HepG2 (cell line): ENCODE results near the gene ADSS2. TPM values are rescaled to one million over a fixed set of nuclear protein-coding genes. Genes with fewer than 3 reads are reported as not detected.

Source experiments
- ETV5 ChIP-seq: IDR thresholded peaks from 2 replicates; pipeline ENCODE4 v1.6.1; 2018; ENCODE audit warnings: missing biosample characterization, missing genetic modification reagents, inconsistent platforms, borderline replicate concordance
- GMEB2 ChIP-seq: IDR thresholded peaks from 2 replicates; pipeline ENCODE4 v1.6.1; 2016; ENCODE audit warnings: missing biosample characterization, missing genetic modification reagents, low read depth
- HIC2 ChIP-seq: sonication (generic); formaldehyde crosslinking; IDR thresholded peaks from 2 replicates; pipeline ENCODE4 v1.9.0; 2022; ENCODE audit warnings: low read depth, missing genetic modification reagents
- LCORL ChIP-seq, 2 experiments: fragments of 450-650 bp in 1 of 2; sonication (generic) in 1 of 2; formaldehyde crosslinking in 1 of 2; IDR thresholded peaks; 2 replicates each; pipeline versions ENCODE4 v1.5.0 to v1.6.1; 2017 to 2020; ENCODE audit warnings: antibody characterized with exemption in 1 of 2, missing genetic modification reagents in 1 of 2
- NCOA5 ChIP-seq: sonication (generic); formaldehyde crosslinking; IDR thresholded peaks from 2 replicates; pipeline ENCODE4 v1.4.0; 2020; ENCODE audit warnings: missing genetic modification reagents
- NFYB ChIP-seq: sonication (generic); formaldehyde crosslinking; IDR thresholded peaks from 2 replicates; pipeline ENCODE4 v1.4.0; 2020; ENCODE audit warnings: missing genetic modification reagents
- PITX1 ChIP-seq: sonication (generic); formaldehyde crosslinking; IDR thresholded peaks from 2 replicates; pipeline ENCODE4 v1.5.1; 2020; ENCODE audit warnings: mild to moderate bottlenecking, missing genetic modification reagents
- TFDP1 ChIP-seq: IDR thresholded peaks from 2 replicates; pipeline ENCODE4 v1.6.1; 2016; ENCODE audit warnings: missing compliant biosample characterization, missing genetic modification reagents, borderline replicate concordance
- YY1 ChIP-seq: IDR thresholded peaks from 2 replicates; pipeline ENCODE4 v1.6.1; 2011; ENCODE audit warnings: low read length, low read depth, moderate library complexity, mild to moderate bottlenecking; ENCODE audit not compliant: insufficient read depth, insufficient replicate concordance
- ZBTB33 ChIP-seq: sonication (generic); formaldehyde crosslinking; IDR thresholded peaks from 2 replicates; pipeline ENCODE4 v1.4.0; 2020; ENCODE audit warnings: missing genetic modification reagents
- ZNF275 ChIP-seq: sonication (generic); formaldehyde crosslinking; IDR thresholded peaks from 2 replicates; pipeline ENCODE4 v1.8.0; 2022; ENCODE audit warnings: missing genetic modification reagents, mild to moderate bottlenecking, inconsistent platforms, borderline replicate concordance
- ZNF282 ChIP-seq: fragments of 450-650 bp; IDR thresholded peaks from 2 replicates; pipeline ENCODE4 v1.6.1; 2018; ENCODE audit not compliant: partially characterized antibody
- ZNF564 ChIP-seq: sonication (generic); formaldehyde crosslinking; IDR thresholded peaks from 2 replicates; pipeline ENCODE4 v1.8.1; 2023; ENCODE audit warnings: mild to moderate bottlenecking, missing genetic modification reagents
- ZNF670 ChIP-seq: sonication (generic); formaldehyde crosslinking; IDR thresholded peaks from 2 replicates; pipeline ENCODE4 v1.8.0; 2022; ENCODE audit warnings: mild to moderate bottlenecking, missing genetic modification reagents, borderline replicate concordance
- ZSCAN31 ChIP-seq: sonication (generic); formaldehyde crosslinking; IDR thresholded peaks from 2 replicates; pipeline ENCODE4 v1.5.0; 2020; ENCODE audit warnings: low read depth, mild to moderate bottlenecking, missing genetic modification reagents
- polyA plus RNA-seq, 8 experiments: library from polyadenylated mRNA; depleted of rRNA in 3 of 8; stranded (reverse) in 7 of 8; unstranded in 1 of 8; fragments of >200 nt; fragmentation: Illumina TruSeq in 4 of 8; extraction: Trizol in 4 of 8; gene quantifications; 2 replicates each; pipeline versions ENCODE4 v1.2.1 to v1.2.3, GENCODE V29; 2011 to 2016; ENCODE audit warnings: low read depth in 4 of 8, missing spikeins in 1 of 8, mixed read lengths in 1 of 8; ENCODE audit not compliant: insufficient read depth in 1 of 8
- total RNA-seq, 5 experiments: library from RNA; depleted of rRNA; stranded (reverse); fragments of >200 nt; fragmentation: Illumina TruSeq; extraction: Trizol; gene quantifications; 2 replicates each; pipeline ENCODE4 v1.2.3, GENCODE V29; 2016; ENCODE audit warnings: low read depth in 1 of 5

Gene ADSS2
- total and polyA plus RNA-seq, 2 of the 13 experiments (the other 11 are each of a cell fraction or from before 2014, with no cell fraction given), result 15.1 to 43.4 TPM

GRCh38 chr1:244451951-244452795, 464 bp upstream of the ADSS2 start (continued):
- TF ChIP-seq LCORL (IDR thresholded peaks at IDR 0.05) (no peak), LCORL (CRISPR knock-in tag; IDR thresholded peaks at IDR 0.05) (peak; percentile 0; the same call in 1 of the 2 replicates), PITX1 (CRISPR knock-in tag) (no peak), ZNF564 (0 out of 2 replicates have a peak, but pooled peaks have one; percentile 21), TFDP1 (peak; percentile 95; the same call in 1 of the 2 replicates), HIC2 (CRISPR knock-in tag) (no peak), GMEB2 (peak; percentile 96), ETV5 (CRISPR knock-in tag) (peak; percentile 17; the same call in 1 of the 2 replicates), ZSCAN31 (no peak; the same call in 1 of the 2 replicates), ZBTB33 (peak; percentile 69), NCOA5 (no peak), ZNF670 (no peak), ZNF275 (CRISPR knock-in tag) (no peak), ZNF282 (no peak), NFYB (CRISPR knock-in tag) (peak; percentile 55), YY1 (peak; percentile 73)
